Caco-2 (cell line): ENCODE measurements around the gene GZMB. TPM values are rescaled to one million over a fixed set of nuclear protein-coding genes. Genes with fewer than 3 reads are reported as not detected.

Experiments
- BruUV-seq: library from RNA; stranded (reverse); fragments of 400-500 nt; replicated peaks from 2 replicates; lab custom pipeline; 2021; lab: Mats Ljungman, UMichigan
- CTCF ChIA-PET: fragments of 300-600 bp; sonication (Branson Sonifier 250); formaldehyde crosslinking; loops from one replicate; lab custom pipeline; 2022; ENCODE audit warnings: antibody characterized with exemption; lab: Charles Lee
- POLR2A ChIA-PET: fragments of 300-600 bp; sonication (Branson Sonifier 250); formaldehyde crosslinking; loops from one replicate; lab custom pipeline; 2022; ENCODE audit warnings: antibody characterized with exemption; lab: Charles Lee
- DNase-seq, 2 experiments: peaks; one replicate each; pipeline versions ENCODE4 v3.0.0 to v3.0.0-alpha.2; 2020 to 2022
- H3K27me3 ChIP-seq: replicated peaks from 2 replicates; pipeline ENCODE4 v1.6.0; 2011; ENCODE audit warnings: low read length; ENCODE audit not compliant: control insufficient read depth, insufficient read depth
- H3K36me3 ChIP-seq: 2 replicates; pipeline ENCODE4 v1.5.1; 2011; ENCODE audit warnings: low read length; ENCODE audit not compliant: control insufficient read depth, insufficient read depth
- H3K4me1 ChIP-seq: fragments of 250-450 bp; sonication (Bioruptor Pico); 2 replicates; pipeline ENCODE4 v1.5.1; 2020; ENCODE audit warnings: mild to moderate bottlenecking
- H3K4me3 ChIP-seq: 2 replicates; pipeline ENCODE4 v1.5.1; 2011; ENCODE audit warnings: low read depth, mild to moderate bottlenecking, control low read depth, low read length
- H3K9me3 ChIP-seq: fragments of 250-450 bp; sonication (Bioruptor Pico); 2 replicates; pipeline ENCODE4 v1.5.1; 2020; ENCODE audit warnings: mild to moderate bottlenecking, moderate library complexity
- H3K27ac Mint-ChIP-seq: one replicate; pipeline ENCODE4 v1.8.0; 2022; ENCODE audit warnings: mixed read lengths; ENCODE audit not compliant: unreplicated experiment
- H3K27me3 Mint-ChIP-seq: one replicate; pipeline ENCODE4 v1.8.0; 2022; ENCODE audit warnings: mixed read lengths; ENCODE audit not compliant: insufficient read depth, unreplicated experiment
- H3K36me3 Mint-ChIP-seq: one replicate; pipeline ENCODE4 v1.8.0; 2022; ENCODE audit warnings: mild to moderate bottlenecking, mixed read lengths; ENCODE audit not compliant: insufficient read depth, unreplicated experiment
- H3K4me1 Mint-ChIP-seq: one replicate; pipeline ENCODE4 v1.8.0; 2022; ENCODE audit warnings: low read depth, mixed read lengths; ENCODE audit not compliant: unreplicated experiment
- H3K4me3 Mint-ChIP-seq: one replicate; pipeline ENCODE4 v1.8.0; 2022; ENCODE audit warnings: mild to moderate bottlenecking, moderate library complexity, mixed read lengths; ENCODE audit not compliant: unreplicated experiment
- H3K9me3 Mint-ChIP-seq: one replicate; pipeline ENCODE4 v1.8.0; 2022; ENCODE audit warnings: mixed read lengths; ENCODE audit not compliant: unreplicated experiment
- intact Hi-C: fragments of 100-400 bp; cut with micrococcal nuclease; formaldehyde crosslinking; loops from one replicate; pipeline ENCODE4 v1.10.0; 2022; ENCODE audit not compliant: unreplicated experiment
- total RNA-seq: library from RNA; stranded (reverse); gene quantifications from 2 replicates; pipeline ENCODE4 v1.2.3, GENCODE V29; 2022
- TF ChIP-seq, protein P1 (sequence below), 2 experiments: fragments of 200-600 bp in 1 of 2; IDR thresholded peaks; 1 replicate in 1 of 2; 2 replicates in 1 of 2; pipeline versions ENCODE4 v1.5.1 to v1.8.0; 2011 to 2022; ENCODE audit warnings: antibody characterized with exemption in 1 of 2, control low read depth in 1 of 2, inconsistent platforms in 1 of 2, low read depth in 1 of 2, low read length in 1 of 2, mild to moderate bottlenecking in 1 of 2, moderate library complexity in 1 of 2; ENCODE audit not compliant: insufficient read depth in 1 of 2, severe bottlenecking in 1 of 2, unreplicated experiment in 1 of 2

GZMB gene
- total RNA-seq, 1 experiment from 2014 or later, result not detected

- no peaks in the 10 kb centered on the region for H3K27me3 ChIP-seq
- H3K4me3 ChIP-seq, result no peak overlapping the region
- peaks cover 4% of the 10 kb centered on the region for H3K27me3 Mint-ChIP-seq
- H3K4me1 ChIP-seq, result no peaks in the 10 kb centered on the region
- H3K36me3 Mint-ChIP-seq, result no peaks in the 10 kb centered on the region
- intact Hi-C loops, result no loop called here
- no peaks in the 10 kb centered on the region for H3K9me3 Mint-ChIP-seq
- no peaks in the 10 kb centered on the region for H3K9me3 ChIP-seq
- no TSS peak for BruUV-seq
- no peaks in the 10 kb centered on the region for H3K36me3 ChIP-seq
- CTCF ChIA-PET, result no interaction called here
- POLR2A ChIA-PET, result no interaction called here
- no peak overlapping the region for H3K27ac Mint-ChIP-seq
- DNase-seq, result no peak
- TF ChIP-seq, protein P1, sequence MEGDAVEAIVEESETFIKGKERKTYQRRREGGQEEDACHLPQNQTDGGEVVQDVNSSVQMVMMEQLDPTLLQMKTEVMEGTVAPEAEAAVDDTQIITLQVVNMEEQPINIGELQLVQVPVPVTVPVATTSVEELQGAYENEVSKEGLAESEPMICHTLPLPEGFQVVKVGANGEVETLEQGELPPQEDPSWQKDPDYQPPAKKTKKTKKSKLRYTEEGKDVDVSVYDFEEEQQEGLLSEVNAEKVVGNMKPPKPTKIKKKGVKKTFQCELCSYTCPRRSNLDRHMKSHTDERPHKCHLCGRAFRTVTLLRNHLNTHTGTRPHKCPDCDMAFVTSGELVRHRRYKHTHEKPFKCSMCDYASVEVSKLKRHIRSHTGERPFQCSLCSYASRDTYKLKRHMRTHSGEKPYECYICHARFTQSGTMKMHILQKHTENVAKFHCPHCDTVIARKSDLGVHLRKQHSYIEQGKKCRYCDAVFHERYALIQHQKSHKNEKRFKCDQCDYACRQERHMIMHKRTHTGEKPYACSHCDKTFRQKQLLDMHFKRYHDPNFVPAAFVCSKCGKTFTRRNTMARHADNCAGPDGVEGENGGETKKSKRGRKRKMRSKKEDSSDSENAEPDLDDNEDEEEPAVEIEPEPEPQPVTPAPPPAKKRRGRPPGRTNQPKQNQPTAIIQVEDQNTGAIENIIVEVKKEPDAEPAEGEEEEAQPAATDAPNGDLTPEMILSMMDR (IDR thresholded peaks at IDR 0.05; ENCODE audit: insufficient read depth in 1 of 2, low read depth in 1 of 2, low read length in 1 of 2, severe bottlenecking in 1 of 2, unreplicated experiment in 1 of 2), result no peak
- no peaks in the 10 kb centered on the region for H3K4me1 Mint-ChIP-seq
- H3K4me3 Mint-ChIP-seq, result no peak overlapping the region
Observed at GRCh38 chr14:24630872-24631477, 3.0 kb downstream of the GZMB start.

- Mint-ChIP-seq H3K27ac (no peak overlapping the region), H3K4me1 (no peaks in the 10 kb centered on the region), H3K4me3 (no peak overlapping the region), H3K9me3 (no peaks in the 10 kb centered on the region), H3K36me3 (no peaks in the 10 kb centered on the region), H3K27me3 (peaks cover 7% of the 10 kb centered on the region)
- Histone ChIP-seq H3K4me3 (no peak overlapping the region), H3K4me1 (no peaks in the 10 kb centered on the region), H3K36me3 (no peaks in the 10 kb centered on the region), H3K27me3 (no peaks in the 10 kb centered on the region), H3K9me3 (no peaks in the 10 kb centered on the region)
- intact Hi-C loops, result no loop called here
- no TSS peak for BruUV-seq
- ChIA-PET POLR2A (no interaction called here), CTCF (no interaction called here)
- DNase-seq, result no peak
- TF ChIP-seq, protein P1 (IDR thresholded peaks at IDR 0.05; ENCODE audit: insufficient read depth in 1 of 2, low read depth in 1 of 2, low read length in 1 of 2, severe bottlenecking in 1 of 2, unreplicated experiment in 1 of 2), result no peak
Observed at GRCh38 chr14:24630087-24630871, 3.7 kb downstream of the GZMB start.

DNA sequence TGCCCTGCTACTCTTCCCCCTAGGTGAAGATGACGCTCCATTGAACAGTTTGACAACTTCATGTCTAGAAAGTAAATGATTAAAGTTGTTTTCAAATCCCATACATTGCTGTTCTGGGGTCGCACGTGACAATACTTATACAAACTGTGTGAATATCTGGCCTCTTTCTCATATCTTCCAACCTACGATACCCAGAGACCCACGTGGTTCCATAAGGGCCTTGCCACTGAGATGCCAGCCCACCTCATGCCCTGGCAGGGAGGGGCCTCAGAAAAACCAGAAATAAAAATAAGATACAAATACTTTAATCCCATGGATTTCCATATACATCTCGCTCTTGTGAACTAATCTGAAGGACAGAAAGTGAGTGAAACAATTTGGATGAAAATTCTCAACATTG, 4.5 kb downstream of the GZMB start:
- Histone ChIP-seq H3K4me1 (no peaks in the 10 kb centered on the region), H3K9me3 (no peaks in the 10 kb centered on the region), H3K4me3 (no peak overlapping the region), H3K36me3 (no peaks in the 10 kb centered on the region), H3K27me3 (no peaks in the 10 kb centered on the region)
- intact Hi-C loops, result no loop called here
- CTCF ChIA-PET, result no interaction called here
- H3K27ac Mint-ChIP-seq, result no peak overlapping the region
- POLR2A ChIA-PET, result no interaction called here
- TF ChIP-seq, protein P1 (IDR thresholded peaks at IDR 0.05; ENCODE audit: insufficient read depth in 1 of 2, low read depth in 1 of 2, low read length in 1 of 2, severe bottlenecking in 1 of 2, unreplicated experiment in 1 of 2), result no peak
- H3K36me3 Mint-ChIP-seq, result no peaks in the 10 kb centered on the region
- H3K4me3 Mint-ChIP-seq, result no peak overlapping the region
- no peaks in the 10 kb centered on the region for H3K9me3 Mint-ChIP-seq
- H3K4me1 Mint-ChIP-seq, result no peaks in the 10 kb centered on the region
- no peak for DNase-seq
- BruUV-seq, result no TSS peak
- peaks cover 6% of the 10 kb centered on the region for H3K27me3 Mint-ChIP-seq
